Muscle layer of duodenum (tissue), 2 donors: Measurements from ENCODE around the gene OR4C6.

Experiments used
- H3K27ac ChIP-seq: one replicate; pipeline ENCODE4 v1.7.0; 2013; ENCODE audit warnings: mild to moderate bottlenecking, low read length
- H3K27me3 ChIP-seq: one replicate; pipeline ENCODE4 v1.7.0; 2013; ENCODE audit warnings: low read depth, mild to moderate bottlenecking, control low read depth, low read length
- H3K36me3 ChIP-seq, 2 donors: one replicate each; pipeline ENCODE4 v1.7.0; 2013; ENCODE audit warnings: low read length in 2 of 2, control low read depth in 1 of 2, mild to moderate bottlenecking in 1 of 2; ENCODE audit not compliant: insufficient read depth in 2 of 2, control insufficient read depth in 1 of 2
- H3K4me1 ChIP-seq, 2 donors: one replicate each; pipeline ENCODE4 v1.7.0; 2013; ENCODE audit warnings: low read length in 2 of 2, mild to moderate bottlenecking in 2 of 2, control low read depth in 1 of 2, moderate library complexity in 1 of 2; ENCODE audit not compliant: insufficient read depth in 2 of 2, control insufficient read depth in 1 of 2
- H3K4me3 ChIP-seq, 2 donors: one replicate each; pipeline ENCODE4 v1.7.0; 2013; ENCODE audit warnings: low read length in 2 of 2, low read depth in 1 of 2, mild to moderate bottlenecking in 1 of 2
- H3K9me3 ChIP-seq, 2 donors: one replicate each; pipeline ENCODE4 v1.7.0; 2013; ENCODE audit warnings: low read length in 2 of 2, control low read depth in 1 of 2, mild to moderate bottlenecking in 1 of 2; ENCODE audit not compliant: control insufficient read depth in 1 of 2
- donor health status: healthy.

The OR4C6 gene

DNA sequence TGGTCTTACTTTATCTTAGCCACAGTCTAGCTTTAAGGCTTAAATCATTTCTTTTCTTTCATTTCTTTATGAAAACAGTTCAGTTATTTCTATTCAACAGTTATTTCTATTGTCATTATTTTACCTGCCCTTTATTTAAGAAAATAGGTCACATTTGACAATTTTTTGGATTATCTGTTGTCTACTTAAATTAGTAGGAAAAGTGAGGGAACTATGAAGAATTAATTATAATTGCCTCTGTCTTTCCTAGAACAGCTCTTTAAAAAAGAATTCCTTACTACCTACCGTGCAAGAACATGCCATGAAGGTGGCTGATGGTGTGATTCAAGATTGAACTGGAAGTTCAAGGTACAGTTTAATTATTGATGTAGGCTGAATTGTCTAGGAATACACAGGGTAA is at the start of gene OR4C6:
OR4C6 (plus strand) TSS at position 301 of the 400 bp plus-strand sequence. CDS start 2,966 bp downstream, outside the sequence.
- Histone ChIP-seq H3K27ac (no peak within 1 kb of the TSS), H3K9me3 (peaks cover 0 to 3% of the 10 kb centered on the region in 2 donors), H3K36me3 (no peaks in the 10 kb centered on the region), H3K4me1 (no peaks in the 10 kb centered on the region), H3K27me3 (no peaks in the 10 kb centered on the region), H3K4me3 (no peak within 1 kb of the TSS)

DNA sequence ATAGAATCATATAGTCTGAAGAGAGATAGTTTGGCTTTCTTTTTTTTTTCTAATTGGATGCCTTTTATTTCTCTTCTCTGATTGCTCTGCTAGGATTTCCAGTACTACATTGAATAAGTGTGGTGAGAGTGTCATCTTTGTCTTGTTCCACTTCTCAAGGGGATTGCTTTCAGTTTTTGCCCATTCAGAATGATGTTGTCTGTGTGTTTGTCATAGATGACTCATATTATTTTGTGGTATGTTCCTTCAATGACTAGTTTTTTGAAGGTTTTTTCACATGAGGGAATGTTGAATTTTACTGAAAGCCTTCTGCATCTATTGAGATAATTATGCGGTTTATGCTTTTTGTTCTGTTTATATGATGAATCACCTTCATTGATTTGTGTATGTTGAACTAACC is 37.5 kb upstream of the OR4C6 start:
- Histone ChIP-seq H3K27ac (no peak overlapping the region), H3K4me3 (no peak overlapping the region), H3K27me3 (no peaks in the 10 kb centered on the region), H3K4me1 (no peaks in the 10 kb centered on the region), H3K36me3 (no peaks in the 10 kb centered on the region), H3K9me3 (peaks cover 0 to 2% of the 10 kb centered on the region in 2 donors)

DNA sequence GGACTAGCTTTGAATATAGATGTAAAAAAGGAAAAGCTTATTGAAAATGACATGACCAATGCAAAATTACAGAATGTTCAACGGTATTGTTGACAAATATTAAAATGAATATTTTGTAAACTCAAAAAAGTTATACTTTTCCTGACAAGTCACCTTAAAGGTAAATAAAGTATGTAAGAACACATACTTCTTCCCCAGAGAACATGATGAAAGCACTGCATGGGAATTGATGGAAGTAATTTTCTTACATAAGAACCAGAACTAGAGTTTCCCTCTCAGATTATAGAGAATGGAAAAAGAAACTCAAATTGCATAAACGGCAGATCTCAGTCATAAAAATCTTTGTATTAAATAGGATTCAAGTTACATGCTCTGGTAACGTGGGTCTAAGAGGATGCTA is 27.2 kb upstream of the OR4C6 start, which contains the start of gene OR4P4:
OR4P4 (plus strand) TSS at position 301 of the 400 bp plus-strand sequence.
- no peaks in the 10 kb centered on the region for H3K27me3 ChIP-seq
- H3K27ac ChIP-seq, result no peak within 1 kb of the TSS
- H3K4me3 ChIP-seq, result no peak within 1 kb of the TSS
- no peaks in the 10 kb centered on the region for H3K9me3 ChIP-seq
- H3K4me1 ChIP-seq, result no peaks in the 10 kb centered on the region
- no peaks in the 10 kb centered on the region for H3K36me3 ChIP-seq

DNA sequence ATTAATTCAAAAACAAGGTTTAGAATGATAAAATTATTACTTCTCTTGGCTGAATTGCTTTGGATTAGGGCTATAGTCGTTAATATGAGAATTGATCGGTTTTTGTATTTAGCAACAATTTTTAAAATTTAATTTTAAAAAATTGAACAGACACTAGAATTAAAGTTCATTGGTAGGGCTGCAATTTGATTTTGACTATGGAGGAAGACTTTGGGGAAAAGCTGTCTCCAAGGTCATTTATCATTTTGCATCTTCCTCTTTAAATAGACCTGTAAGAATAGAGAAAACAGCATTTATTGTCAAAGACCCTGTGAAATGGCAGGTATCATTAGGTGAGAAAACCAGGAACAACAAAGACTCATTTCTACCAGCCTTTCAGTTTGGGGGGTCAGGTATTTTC is 14.0 kb upstream of the OR4C6 start, which contains the start of gene OR4S2:
OR4S2 (plus strand) TSS at position 301 of the 400 bp plus-strand sequence. CDS start 2,577 bp downstream, outside the sequence.
- Histone ChIP-seq H3K4me1 (no peaks in the 10 kb centered on the region), H3K27ac (no peak within 1 kb of the TSS), H3K4me3 (no peak within 1 kb of the TSS), H3K9me3 (no peaks in the 10 kb centered on the region), H3K27me3 (no peaks in the 10 kb centered on the region), H3K36me3 (no peaks in the 10 kb centered on the region)

DNA sequence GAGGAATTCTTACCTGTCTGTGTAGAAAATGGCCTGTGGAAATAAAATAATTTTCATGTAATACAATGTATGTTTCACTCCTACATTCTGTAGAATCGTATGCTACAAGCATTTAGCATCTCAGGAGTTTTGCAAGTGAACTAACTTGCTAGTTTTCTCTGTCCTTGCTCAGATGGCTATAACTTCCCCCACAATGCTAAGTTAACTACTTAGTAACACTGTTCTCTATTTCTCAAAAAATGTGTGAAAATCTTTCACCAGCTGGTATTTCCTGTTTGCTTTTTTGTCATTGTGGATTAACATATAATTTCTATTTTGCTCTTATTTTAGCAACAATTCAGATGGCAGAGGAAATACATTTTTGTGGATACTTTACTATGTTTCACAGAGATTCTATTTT is 9.4 kb upstream of the OR4C6 start:
- Histone ChIP-seq H3K9me3 (no peaks in the 10 kb centered on the region), H3K27me3 (no peaks in the 10 kb centered on the region), H3K36me3 (no peaks in the 10 kb centered on the region), H3K4me3 (no peak overlapping the region), H3K27ac (no peak overlapping the region), H3K4me1 (no peaks in the 10 kb centered on the region)

DNA sequence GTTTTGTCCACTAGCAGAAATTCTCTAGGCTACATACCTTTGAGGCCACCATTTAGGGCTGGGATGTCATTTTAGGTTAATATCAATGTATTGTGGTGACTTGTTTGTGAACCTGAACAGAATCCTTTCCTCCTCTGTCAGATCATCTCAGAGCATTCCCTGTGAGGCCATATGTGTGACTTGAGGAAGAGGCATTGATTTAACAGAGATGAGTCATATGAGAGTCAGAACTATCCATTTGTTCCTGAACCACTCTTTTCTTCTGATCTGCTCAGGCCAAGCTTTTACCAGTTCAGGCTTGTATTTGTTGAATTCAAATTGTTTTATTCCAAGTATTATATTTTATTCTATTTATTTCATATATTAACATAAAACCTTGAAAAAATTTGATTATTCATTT is 6.9 kb upstream of the OR4C6 start:
- Histone ChIP-seq H3K27me3 (no peaks in the 10 kb centered on the region), H3K4me3 (no peak overlapping the region), H3K36me3 (no peaks in the 10 kb centered on the region), H3K9me3 (no peaks in the 10 kb centered on the region), H3K4me1 (no peaks in the 10 kb centered on the region), H3K27ac (no peak overlapping the region)

DNA sequence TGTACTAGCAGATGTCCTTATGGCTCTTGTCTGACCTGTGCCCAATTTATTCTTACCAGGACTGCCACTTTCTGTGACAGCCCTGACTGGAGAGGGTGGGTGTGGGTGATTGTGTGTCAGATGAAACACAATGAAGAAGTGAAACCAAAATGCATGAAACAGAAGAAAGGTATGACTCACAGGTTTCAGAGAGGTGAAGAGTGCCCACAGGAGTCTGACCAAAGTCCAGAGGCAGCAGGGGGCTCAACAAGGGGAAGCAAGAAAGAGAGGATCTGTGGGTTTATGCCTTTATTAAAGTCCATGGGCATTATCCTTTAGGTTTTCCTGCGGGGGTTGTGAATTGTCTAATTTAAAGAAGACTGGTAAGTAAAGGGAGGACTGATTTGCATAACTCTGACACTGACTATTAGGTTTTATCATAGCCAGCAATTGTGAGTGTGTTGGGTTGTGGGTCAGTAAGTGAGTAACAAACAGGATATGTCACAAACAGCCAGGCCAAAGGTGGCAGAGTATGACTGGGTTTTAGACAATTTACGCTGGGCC is 3.9 kb upstream of the OR4C6 start:
- no peaks in the 10 kb centered on the region for H3K4me1 ChIP-seq
- H3K36me3 ChIP-seq, result no peaks in the 10 kb centered on the region

DNA sequence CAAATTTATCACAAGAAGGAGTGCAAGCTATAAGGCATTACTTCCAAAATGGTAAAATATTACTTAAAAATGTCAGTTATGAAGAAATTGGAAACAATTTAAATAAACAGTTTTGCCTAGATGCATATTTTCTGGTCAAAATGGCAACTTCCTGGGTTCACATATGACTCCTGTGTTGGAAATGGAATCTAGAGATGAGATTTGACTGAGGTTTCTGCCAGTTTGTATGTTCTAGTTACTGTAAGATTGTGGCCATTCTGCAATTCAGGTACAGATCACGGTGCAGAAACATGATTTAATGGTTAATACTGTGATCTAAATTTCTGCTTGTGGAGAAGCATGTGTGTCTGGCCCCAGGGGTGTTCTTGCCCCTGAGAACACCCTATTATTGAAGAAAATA is 3.4 kb upstream of the OR4C6 start:
- H3K4me1 ChIP-seq, result no peaks in the 10 kb centered on the region
- H3K9me3 ChIP-seq, result no peaks in the 10 kb centered on the region
- H3K27ac ChIP-seq, result no peak overlapping the region
- H3K27me3 ChIP-seq, result no peaks in the 10 kb centered on the region
- H3K4me3 ChIP-seq, result no peak overlapping the region
- no peaks in the 10 kb centered on the region for H3K36me3 ChIP-seq

More for the DNA sequence above, 3.9 kb upstream of the OR4C6 start:
- Histone ChIP-seq H3K27me3 (no peaks in the 10 kb centered on the region), H3K27ac (no peak overlapping the region), H3K9me3 (no peaks in the 10 kb centered on the region), H3K4me3 (no peak overlapping the region)

DNA sequence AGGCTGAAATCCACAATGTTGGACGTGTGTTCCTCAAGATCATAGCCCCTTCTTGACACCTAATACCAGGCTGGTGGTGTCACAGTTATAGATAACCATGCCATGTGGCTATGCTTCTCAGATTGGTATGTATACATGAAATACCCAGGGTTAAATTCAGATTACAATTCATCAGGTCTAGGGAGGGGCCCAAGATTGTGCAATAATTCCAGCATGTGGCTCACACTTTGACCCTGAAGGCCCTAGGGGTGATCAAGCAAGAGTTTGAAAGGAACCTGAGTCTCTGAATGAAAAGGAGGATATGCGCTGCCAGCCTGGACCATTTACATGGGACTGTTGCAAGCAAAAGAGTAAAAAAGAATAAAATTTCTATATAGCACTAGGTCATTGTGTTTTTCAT is 7.4 kb downstream of the OR4C6 start:
- Histone ChIP-seq H3K4me3 (no peak overlapping the region), H3K9me3 (no peaks in the 10 kb centered on the region), H3K4me1 (no peaks in the 10 kb centered on the region), H3K36me3 (no peaks in the 10 kb centered on the region), H3K27me3 (no peaks in the 10 kb centered on the region), H3K27ac (no peak overlapping the region)

DNA sequence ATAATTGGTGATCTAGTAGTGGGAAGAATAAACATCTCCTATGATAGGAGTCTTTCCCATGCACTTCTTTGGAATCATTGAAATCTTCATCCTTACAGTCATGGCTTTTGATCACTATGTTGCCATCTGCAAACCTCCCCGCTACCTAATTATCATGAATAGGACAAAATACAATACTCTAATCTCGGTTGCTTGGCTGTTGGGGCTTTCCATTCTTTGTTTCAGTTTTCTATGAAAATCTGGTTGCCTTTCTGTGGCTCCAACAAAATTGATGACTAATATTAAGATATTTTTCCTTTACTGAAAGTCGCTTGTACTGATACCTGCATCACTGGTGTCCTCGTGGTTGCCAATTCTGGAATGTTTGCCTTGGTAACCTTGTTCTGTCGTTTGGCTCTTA is 11.9 kb downstream of the OR4C6 start:
- H3K4me3 ChIP-seq, result no peak overlapping the region
- no peaks in the 10 kb centered on the region for H3K9me3 ChIP-seq
- H3K4me1 ChIP-seq, result no peaks in the 10 kb centered on the region
- H3K27ac ChIP-seq, result no peak overlapping the region
- H3K36me3 ChIP-seq, result no peaks in the 10 kb centered on the region
- H3K27me3 ChIP-seq, result no peaks in the 10 kb centered on the region

DNA sequence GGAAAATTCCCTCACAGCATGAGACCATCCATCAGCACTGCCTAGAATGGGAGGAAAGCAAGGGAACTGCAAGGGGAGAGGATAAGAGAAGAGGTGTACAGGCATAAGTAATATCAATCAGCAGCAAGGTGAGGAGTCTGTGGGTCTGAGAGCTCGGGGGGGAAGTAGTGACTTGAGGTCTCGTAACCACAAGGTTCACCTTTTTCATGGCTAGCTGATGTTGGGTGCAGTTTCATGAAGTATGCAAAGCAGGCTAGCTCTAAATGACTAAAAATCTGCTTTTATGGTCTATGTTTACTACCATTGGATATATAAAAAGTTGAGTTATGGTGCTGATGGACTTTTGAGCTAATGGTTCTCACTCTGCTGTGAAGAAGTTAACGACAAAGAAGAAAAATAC is 35.8 kb downstream of the OR4C6 start:
- Histone ChIP-seq H3K27ac (no peak overlapping the region), H3K27me3 (no peaks in the 10 kb centered on the region), H3K4me3 (no peak overlapping the region), H3K36me3 (no peaks in the 10 kb centered on the region), H3K4me1 (no peaks in the 10 kb centered on the region), H3K9me3 (peaks cover 0 to 15% of the 10 kb centered on the region in 2 donors)

DNA sequence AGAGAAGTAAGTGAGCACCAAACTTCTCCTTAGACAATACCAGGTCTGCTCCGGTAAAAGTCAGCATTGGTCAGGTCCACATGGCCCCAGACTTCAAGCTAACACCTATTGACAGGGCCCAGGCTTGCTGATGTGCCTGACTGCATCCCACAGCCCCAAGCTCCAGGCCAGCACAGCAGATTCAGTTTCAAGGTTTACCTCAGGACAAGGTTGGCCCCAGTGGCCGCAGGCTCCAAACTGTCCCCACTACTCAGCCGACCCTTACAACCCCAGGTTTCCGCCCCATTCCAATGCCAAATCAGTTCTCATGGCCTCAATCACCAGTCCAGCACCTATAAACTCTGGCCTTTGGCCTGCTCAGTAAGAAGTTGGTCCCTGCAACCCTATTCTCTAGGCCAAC is 39.4 kb downstream of the OR4C6 start:
- H3K36me3 ChIP-seq, result no peaks in the 10 kb centered on the region
- H3K27me3 ChIP-seq, result no peaks in the 10 kb centered on the region
- H3K27ac ChIP-seq, result no peak overlapping the region
- peaks cover 0 to 15% of the 10 kb centered on the region in 2 donors for H3K9me3 ChIP-seq
- H3K4me3 ChIP-seq, result no peak overlapping the region
- H3K4me1 ChIP-seq, result no peaks in the 10 kb centered on the region
